HEK293 (cell line): ENCODE results near the gene UNC45B.

ENCODE experiments used
- GLI4 ChIP-seq: fragments of 450-650 bp; formaldehyde crosslinking; IDR thresholded peaks from 2 replicates; pipeline ENCODE4 v1.5.1; 2016; ENCODE audit warnings: missing biosample characterization, missing genetic modification characterization
- OSR2 ChIP-seq: fragments of 450-650 bp; formaldehyde crosslinking; IDR thresholded peaks from 2 replicates; pipeline ENCODE4 v1.5.1; 2016; ENCODE audit warnings: missing biosample characterization, missing genetic modification characterization
- ZNF157 ChIP-seq: fragments of 450-650 bp; formaldehyde crosslinking; IDR thresholded peaks from 2 replicates; pipeline ENCODE4 v1.5.1; 2016; ENCODE audit warnings: missing biosample characterization, missing genetic modification characterization
- TF ChIP-seq, protein P1 (sequence below): fragments of 450-650 bp; formaldehyde crosslinking; IDR thresholded peaks from 2 replicates; pipeline ENCODE4 v1.5.1; 2016; ENCODE audit warnings: missing biosample characterization, missing genetic modification characterization

DNA sequence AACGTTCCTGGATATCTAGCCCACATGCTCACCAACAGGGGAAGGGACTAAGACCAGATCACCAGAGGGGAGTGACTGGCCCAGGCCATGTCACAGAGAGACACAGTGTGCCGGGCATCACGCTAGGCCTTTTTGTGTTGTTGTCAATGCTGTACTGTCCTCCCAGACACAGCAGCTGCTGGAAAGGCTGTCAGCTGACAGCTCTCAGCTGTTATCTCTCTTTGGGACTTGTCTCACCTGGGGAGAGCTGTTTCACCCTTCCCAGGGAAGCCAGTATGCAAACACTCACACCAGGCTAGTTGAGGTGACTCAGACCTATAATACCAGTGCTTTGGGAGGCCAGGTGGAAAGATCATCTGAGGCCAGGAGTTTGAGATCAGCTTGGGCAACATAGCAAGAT, 19.4 kb downstream of the UNC45B start:
- no peak for TF ChIP-seq OSR2 (tag by site-specific recombination)
- TF ChIP-seq ZNF157, result no peak
- TF ChIP-seq, protein P1, sequence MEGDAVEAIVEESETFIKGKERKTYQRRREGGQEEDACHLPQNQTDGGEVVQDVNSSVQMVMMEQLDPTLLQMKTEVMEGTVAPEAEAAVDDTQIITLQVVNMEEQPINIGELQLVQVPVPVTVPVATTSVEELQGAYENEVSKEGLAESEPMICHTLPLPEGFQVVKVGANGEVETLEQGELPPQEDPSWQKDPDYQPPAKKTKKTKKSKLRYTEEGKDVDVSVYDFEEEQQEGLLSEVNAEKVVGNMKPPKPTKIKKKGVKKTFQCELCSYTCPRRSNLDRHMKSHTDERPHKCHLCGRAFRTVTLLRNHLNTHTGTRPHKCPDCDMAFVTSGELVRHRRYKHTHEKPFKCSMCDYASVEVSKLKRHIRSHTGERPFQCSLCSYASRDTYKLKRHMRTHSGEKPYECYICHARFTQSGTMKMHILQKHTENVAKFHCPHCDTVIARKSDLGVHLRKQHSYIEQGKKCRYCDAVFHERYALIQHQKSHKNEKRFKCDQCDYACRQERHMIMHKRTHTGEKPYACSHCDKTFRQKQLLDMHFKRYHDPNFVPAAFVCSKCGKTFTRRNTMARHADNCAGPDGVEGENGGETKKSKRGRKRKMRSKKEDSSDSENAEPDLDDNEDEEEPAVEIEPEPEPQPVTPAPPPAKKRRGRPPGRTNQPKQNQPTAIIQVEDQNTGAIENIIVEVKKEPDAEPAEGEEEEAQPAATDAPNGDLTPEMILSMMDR, result no peak
- no peak for TF ChIP-seq GLI4 (tag by site-specific recombination)
